GM18526 (cell line): Measurements from ENCODE around the gene CELSR1.

Source experiments
- POLR2A ChIP-seq: IDR thresholded peaks from 3 replicates; pipeline ENCODE4 v1.6.1; 2011; ENCODE audit not compliant: insufficient read length; ENCODE audit errors: extremely low read depth

The CELSR1 gene

GRCh38 chr22:46361826-46362202 lies 175.6 kb downstream of the CELSR1 start:
- no peak for TF ChIP-seq POLR2A

DNA sequence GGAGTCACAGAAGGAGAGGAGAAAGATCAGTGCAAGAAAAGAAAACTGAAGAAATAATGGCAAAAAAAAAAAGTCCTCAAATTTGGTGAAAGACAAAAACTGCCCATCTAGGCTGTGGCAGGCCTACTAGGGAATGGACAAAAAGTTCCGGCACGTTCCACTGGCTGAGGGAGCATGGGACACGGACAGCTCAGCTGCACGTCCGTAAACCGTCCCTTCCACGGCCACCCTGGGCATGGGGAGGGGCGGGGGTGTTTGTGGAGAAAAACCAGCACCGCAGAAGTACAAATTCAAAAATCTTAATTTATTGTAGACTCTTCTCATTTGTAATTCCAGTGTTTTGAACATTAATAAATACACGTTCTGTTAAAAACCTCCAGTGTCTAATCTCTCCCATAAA lies 176.5 kb downstream of the CELSR1 start:
- TF ChIP-seq POLR2A: no peak

DNA sequence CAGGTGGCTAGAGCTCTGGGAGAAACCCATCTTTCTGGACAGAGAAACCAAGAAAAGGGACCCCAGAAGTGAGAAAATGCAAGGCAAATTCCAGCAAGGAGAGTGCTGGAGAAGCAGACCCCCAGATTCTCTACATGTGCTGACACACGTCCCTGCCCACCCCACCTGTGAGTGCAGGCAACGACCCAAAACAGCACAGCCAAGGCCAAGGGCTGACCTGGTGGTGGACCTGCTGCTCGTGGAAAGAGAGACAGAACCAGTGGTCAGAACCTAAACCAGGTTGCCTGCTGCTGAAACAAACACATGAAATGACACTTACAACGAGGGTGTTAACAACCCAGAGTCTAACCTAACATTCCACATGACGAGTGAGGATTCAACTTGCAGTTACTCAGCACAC lies 177.3 kb downstream of the CELSR1 start:
- TF ChIP-seq POLR2A: no peak

DNA sequence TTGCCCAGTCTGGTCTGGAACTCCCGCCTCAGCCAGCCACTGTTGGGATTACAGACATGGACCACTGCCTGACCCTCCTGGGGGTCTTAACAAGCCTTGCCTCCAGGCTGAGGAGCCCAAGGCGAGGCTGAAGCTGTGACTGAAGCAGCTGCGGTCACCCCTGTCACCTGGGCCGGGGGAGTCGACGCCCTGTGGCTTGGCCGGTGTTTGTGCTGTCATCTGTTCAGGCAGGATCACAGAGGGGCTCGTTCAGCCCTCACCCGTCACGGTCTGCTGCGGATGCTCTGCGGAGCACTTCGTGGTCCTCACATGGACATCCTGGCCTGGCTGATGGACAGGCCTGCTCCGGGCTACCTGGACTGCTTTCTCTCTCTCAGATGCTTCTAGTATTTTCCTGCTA lies 178.1 kb downstream of the CELSR1 start:
- TF ChIP-seq POLR2A: no peak

DNA sequence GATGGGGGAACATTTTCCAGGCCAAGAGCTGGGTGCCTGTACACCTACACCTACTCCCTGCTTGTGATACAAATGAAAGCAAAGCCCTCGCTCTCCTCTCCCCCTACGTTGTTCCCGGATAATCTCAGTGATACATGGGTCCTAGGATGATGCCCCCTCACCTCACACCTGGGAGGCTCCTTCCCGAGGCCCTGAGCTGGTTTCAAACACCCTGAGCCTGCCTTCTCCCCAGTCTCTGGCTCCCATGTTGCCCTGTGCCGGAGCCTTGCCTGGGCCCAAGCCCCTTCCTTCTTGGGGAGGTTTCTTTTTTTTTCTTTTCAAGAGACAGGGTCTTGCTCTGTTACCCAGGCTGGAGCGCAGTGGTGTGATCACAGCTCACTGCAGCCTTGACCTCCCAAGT lies 178.7 kb downstream of the CELSR1 start:
- TF ChIP-seq POLR2A: no peak

GRCh38 chr22:46357711-46358520 lies 179.5 kb downstream of the CELSR1 start:
- no peak for TF ChIP-seq POLR2A

- TF ChIP-seq POLR2A: no peak
Observed at GRCh38 chr22:46356496-46357480, 180.6 kb downstream of the CELSR1 start.

DNA sequence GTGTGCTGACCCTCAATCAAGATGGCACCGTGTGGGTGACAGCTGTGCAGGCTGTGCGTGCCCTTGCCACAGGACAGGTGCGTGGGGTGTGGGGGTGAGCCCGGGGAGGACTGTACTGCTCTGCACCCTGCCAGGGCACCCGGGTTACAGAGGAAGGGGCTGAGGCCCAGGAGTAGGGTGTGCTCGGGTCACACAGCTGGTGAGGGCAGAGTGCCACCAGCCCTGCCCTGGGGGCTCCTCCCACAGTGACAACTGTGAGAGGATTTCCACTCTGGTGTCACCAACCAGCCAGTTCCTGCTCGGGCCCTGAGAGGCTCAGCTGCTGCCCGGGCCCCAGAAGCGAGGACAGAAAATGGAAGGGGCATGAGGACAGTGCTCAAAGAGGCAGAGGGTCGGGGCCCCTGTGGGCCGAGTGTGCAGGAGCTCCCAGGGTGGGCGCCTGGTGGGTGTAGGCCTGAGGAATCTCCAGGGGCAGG lies 181.4 kb downstream of the CELSR1 start:
- no peak for TF ChIP-seq POLR2A

DNA sequence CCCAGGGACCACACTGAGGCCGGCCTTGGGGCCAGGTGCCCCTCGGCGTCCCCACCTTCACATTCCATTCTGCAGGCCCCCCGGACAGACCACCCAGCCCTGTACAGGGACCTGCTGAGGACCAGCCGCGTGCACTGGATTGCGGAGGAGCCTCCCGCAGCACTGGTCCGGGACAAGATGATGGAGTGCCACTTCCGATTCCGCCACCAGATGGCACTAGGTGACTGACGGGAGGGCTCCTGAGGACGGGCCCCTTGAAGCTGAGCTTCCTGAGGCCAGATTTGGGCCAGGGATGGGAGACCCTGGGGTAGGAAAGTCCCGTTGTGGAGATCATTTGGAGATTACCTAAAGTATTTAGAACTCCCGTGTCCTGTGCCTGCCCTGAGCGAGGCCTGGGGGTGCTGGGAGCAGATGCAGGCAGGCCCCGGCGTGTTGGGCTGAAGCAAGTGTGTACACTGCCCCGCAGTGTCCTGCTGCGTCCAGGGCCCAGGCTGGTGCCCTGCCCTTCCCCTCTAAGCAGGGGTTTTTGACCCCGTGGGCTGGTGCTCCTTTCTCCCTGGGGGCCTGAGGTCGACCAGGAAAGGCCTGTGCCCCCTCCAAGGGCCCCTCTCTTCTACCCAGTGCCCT lies 181.9 kb downstream of the CELSR1 start:
- no peak for TF ChIP-seq POLR2A

DNA sequence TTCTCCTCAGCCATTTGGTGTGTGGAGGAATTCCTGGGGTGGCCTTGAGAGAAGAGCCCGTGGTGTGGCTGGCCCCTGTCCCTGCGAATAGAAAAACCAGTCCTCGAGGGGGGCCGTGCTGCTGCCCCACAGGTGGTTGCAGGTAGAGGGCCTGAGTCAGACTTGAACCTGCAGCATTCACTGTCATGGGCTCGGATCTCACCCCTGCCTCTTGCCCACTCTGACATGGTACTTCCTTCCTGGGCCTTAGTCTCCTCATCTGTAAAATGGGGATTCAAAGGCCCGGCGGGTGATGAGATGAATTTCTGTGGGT lies 182.5 kb downstream of the CELSR1 start:
- TF ChIP-seq POLR2A: no peak

DNA sequence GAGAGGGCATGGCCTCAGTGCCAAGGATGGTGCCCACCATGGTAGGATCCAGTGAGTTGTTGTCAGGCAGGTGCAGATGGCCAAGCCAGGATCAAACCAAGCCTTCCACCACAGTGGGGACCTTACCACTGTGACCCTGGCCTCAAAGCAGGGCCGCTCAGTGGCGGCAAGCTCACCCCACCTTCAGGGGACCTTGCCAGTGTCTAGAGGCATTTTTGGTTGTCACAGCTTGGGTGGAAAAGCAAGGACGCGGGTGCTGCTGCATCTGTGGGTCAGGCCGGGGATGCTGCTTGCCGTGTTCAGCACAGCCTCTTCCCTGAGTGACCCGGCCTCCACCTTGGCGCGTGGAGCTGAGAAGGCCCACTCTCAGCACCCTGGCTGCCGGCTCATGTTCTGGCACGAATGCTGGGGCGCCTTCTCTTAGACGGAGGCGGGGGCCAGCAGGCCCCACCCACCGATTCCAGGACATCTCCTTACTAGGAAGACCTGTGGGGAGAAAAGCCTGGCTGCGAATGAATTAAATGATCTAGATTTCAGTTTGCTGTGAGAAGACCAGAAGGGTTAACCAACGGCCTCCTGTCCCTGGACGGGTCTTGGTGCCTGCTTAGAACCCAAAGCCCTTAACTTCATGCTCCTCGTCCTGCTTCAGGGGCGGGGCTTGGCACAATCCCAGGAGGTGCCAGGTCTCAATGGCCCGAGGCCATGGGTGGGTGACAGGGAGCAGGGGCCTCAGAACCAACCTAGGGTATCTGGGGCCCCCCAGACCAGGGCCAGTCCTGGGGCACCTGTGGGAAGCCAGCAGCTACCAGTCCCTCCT lies 183.0 kb downstream of the CELSR1 start:
- no peak for TF ChIP-seq POLR2A

- TF ChIP-seq POLR2A: no peak
Observed at GRCh38 chr22:46353483-46354105, 183.8 kb downstream of the CELSR1 start.

DNA sequence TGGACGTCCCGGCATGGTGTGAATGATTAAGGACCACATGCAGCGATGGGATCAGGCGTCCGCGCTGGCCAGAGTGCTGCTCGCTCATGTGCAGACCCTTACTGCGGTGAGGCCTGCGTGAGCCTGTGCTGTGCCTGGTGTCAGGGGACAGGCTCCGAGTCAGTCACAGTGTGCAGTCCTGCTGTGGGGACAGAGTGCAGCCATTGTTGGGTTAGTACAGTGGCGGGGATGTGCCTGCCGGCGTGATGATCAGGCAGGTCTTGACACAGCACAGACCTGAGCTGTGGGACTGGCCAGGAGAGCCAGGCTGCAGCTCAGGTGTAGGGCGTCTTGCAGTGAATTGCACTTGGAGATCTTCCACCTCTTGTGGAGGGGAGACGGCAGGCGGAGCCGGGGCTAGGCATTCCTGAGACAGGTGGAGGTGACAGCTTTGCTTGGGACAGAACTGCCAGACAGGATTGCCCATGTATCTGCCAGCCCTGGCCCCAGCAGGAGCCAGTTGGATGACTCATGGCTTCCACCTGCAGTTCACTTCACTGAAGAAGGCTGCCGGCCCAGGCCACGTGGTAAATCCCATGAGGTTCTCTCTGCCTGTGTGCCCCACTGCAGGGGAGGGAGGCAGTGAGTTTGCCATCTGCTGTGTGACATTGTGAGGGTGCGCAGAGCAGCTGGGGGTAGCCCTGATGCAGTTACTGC lies 184.6 kb downstream of the CELSR1 start:
- no peak for TF ChIP-seq POLR2A

GRCh38 chr22:46352276-46352675 lies 185.1 kb downstream of the CELSR1 start:
- TF ChIP-seq POLR2A: no peak
